ENCODE measurements around the gene BEX4.

Gene BEX4

GRCh38 chrX:103256651-103257050 is 41.7 kb downstream of the BEX4 start:
- Histone ChIP-seq H2AFZ (ENCODE audit: low read length) (no peak overlapping the region), H3K36me3 (ENCODE audit: insufficient read depth, low read length) (peaks cover 7% of the 10 kb centered on the region; the same call in 1 of the 2 replicates), H3K4me1 (ENCODE audit: insufficient read depth, low read length, severe bottlenecking) (peaks cover 6% of the 10 kb centered on the region), H3K27me3 (ENCODE audit: insufficient read depth, low read length) (no peaks in the 10 kb centered on the region), H3K4me3 (ENCODE audit: low read depth, low read length, poor library complexity, severe bottlenecking) (no peak overlapping the region), H4K20me1 (ENCODE audit: insufficient read depth, low read length) (no peaks in the 10 kb centered on the region), H3K9me2 (ENCODE audit: low read depth, low read length) (no peaks in the 10 kb centered on the region), H3K27ac (ENCODE audit: low read depth, low read length, poor library complexity, severe bottlenecking) (no peak overlapping the region), H3K9ac (ENCODE audit: low read length) (no peak overlapping the region), H3K9me3 (ENCODE audit: low read length) (no peaks in the 10 kb centered on the region), H3K4me2 (ENCODE audit: low read length) (no peak overlapping the region), H3F3A (ENCODE audit: insufficient read depth, low read length) (no peaks in the 10 kb centered on the region), H3K79me2 (ENCODE audit: insufficient read depth, low read length) (no peaks in the 10 kb centered on the region)
- TF ChIP-seq, protein P1, sequence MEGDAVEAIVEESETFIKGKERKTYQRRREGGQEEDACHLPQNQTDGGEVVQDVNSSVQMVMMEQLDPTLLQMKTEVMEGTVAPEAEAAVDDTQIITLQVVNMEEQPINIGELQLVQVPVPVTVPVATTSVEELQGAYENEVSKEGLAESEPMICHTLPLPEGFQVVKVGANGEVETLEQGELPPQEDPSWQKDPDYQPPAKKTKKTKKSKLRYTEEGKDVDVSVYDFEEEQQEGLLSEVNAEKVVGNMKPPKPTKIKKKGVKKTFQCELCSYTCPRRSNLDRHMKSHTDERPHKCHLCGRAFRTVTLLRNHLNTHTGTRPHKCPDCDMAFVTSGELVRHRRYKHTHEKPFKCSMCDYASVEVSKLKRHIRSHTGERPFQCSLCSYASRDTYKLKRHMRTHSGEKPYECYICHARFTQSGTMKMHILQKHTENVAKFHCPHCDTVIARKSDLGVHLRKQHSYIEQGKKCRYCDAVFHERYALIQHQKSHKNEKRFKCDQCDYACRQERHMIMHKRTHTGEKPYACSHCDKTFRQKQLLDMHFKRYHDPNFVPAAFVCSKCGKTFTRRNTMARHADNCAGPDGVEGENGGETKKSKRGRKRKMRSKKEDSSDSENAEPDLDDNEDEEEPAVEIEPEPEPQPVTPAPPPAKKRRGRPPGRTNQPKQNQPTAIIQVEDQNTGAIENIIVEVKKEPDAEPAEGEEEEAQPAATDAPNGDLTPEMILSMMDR (IDR thresholded peaks at IDR 0.05; ENCODE audit: low read length): no peak
- no peak for TF ChIP-seq EZH2 (IDR thresholded peaks at IDR 0.05; ENCODE audit: borderline replicate concordance, low read length)

- Histone ChIP-seq H3K79me2 (ENCODE audit: insufficient read depth, low read length) (no peaks in the 10 kb centered on the region), H3K27me3 (ENCODE audit: insufficient read depth, low read length) (no peaks in the 10 kb centered on the region), H3F3A (ENCODE audit: insufficient read depth, low read length) (no peaks in the 10 kb centered on the region), H3K36me3 (ENCODE audit: insufficient read depth, low read length) (peaks cover 4% of the 10 kb centered on the region; the same call in 1 of the 2 replicates), H3K27ac (ENCODE audit: low read depth, low read length, poor library complexity, severe bottlenecking) (no peak overlapping the region), H3K4me3 (ENCODE audit: low read depth, low read length, poor library complexity, severe bottlenecking) (no peak overlapping the region), H3K9ac (ENCODE audit: low read length) (no peak overlapping the region), H2AFZ (ENCODE audit: low read length) (no peak overlapping the region), H3K4me1 (ENCODE audit: insufficient read depth, low read length, severe bottlenecking) (peaks cover 6% of the 10 kb centered on the region), H3K9me2 (ENCODE audit: low read depth, low read length) (no peaks in the 10 kb centered on the region), H4K20me1 (ENCODE audit: insufficient read depth, low read length) (no peaks in the 10 kb centered on the region), H3K4me2 (ENCODE audit: low read length) (no peak overlapping the region), H3K9me3 (ENCODE audit: low read length) (no peaks in the 10 kb centered on the region)
- TF ChIP-seq, protein P1 (IDR thresholded peaks at IDR 0.05; ENCODE audit: low read length): no peak
- TF ChIP-seq EZH2 (IDR thresholded peaks at IDR 0.05; ENCODE audit: borderline replicate concordance, low read length): no peak
Observed at GRCh38 chrX:103258275-103258674, 43.4 kb downstream of the BEX4 start.
